Vagina (tissue), 2 donors: ENCODE data around the gene CLEC6A. TPM values are rescaled to one million over a fixed set of nuclear protein-coding genes. Genes with fewer than 3 reads are reported as not detected.

Experiments
- DNase-seq, 2 donors: peaks; one replicate each; pipeline ENCODE4 v3.0.0-alpha.2; 2017; ENCODE audit errors: extremely low spot score in 2 of 2
- H3K27ac ChIP-seq: fragments of 200-600 bp; sonication (generic); one replicate; pipeline ENCODE4 v1.5.1; 2019
- H3K27me3 ChIP-seq: fragments of 200-600 bp; sonication (generic); one replicate; pipeline ENCODE4 v1.5.1; 2019
- H3K36me3 ChIP-seq, 2 donors: fragments of 200-600 bp; sonication (generic); one replicate each; pipeline ENCODE4 v1.5.1; 2017 to 2019
- H3K4me1 ChIP-seq: fragments of 200-600 bp; sonication (generic); one replicate; pipeline ENCODE4 v1.5.1; 2019
- H3K4me3 ChIP-seq, 2 donors: fragments of 200-600 bp; sonication (generic); 1 replicate in 1 of 2; 2 replicates in 1 of 2; pipeline ENCODE4 v1.5.1; 2016 to 2019
- H3K9me3 ChIP-seq: fragments of 200-600 bp; sonication (generic); one replicate; pipeline ENCODE4 v1.5.1; 2019
- POLR2A ChIP-seq, 2 donors: fragments of 450-650 bp; IDR thresholded peaks; one replicate each; pipeline ENCODE4 v1.6.1; 2017; ENCODE audit warnings: antibody characterized with exemption in 2 of 2, mild to moderate bottlenecking in 2 of 2, moderate library complexity in 2 of 2
- POLR2AphosphoS5 ChIP-seq, 2 donors: sonication (generic); formaldehyde crosslinking; IDR thresholded peaks; one replicate each; pipeline ENCODE4 v1.9.0; 2017; ENCODE audit warnings: antibody characterized with exemption in 2 of 2, mild to moderate bottlenecking in 2 of 2, low read depth in 1 of 2; ENCODE audit not compliant: insufficient read depth in 1 of 2
- intact Hi-C: fragments of 100-400 bp; cut with DNase I; formaldehyde crosslinking; loops from one replicate; pipeline ENCODE4 v1.15.1; 2023
- total RNA-seq: library from RNA; depleted of rRNA; stranded (reverse); fragments of >200 nt; gene quantifications from one replicate; pipeline ENCODE4 v1.2.3, GENCODE V29; 2016
- TF ChIP-seq, protein P1 (sequence below), 3 experiments: fragments of 450-650 bp in 2 of 3; fragments of 200-600 bp in 1 of 3; sonication (generic) in 1 of 3; IDR thresholded peaks; one replicate each; pipeline ENCODE4 v1.5.1; 2017 to 2019; ENCODE audit warnings: antibody characterized with exemption in 3 of 3, mild to moderate bottlenecking in 2 of 3, moderate library complexity in 2 of 3

CLEC6A gene
- total RNA-seq, 1 donor from 2014 or later = not detected

DNA sequence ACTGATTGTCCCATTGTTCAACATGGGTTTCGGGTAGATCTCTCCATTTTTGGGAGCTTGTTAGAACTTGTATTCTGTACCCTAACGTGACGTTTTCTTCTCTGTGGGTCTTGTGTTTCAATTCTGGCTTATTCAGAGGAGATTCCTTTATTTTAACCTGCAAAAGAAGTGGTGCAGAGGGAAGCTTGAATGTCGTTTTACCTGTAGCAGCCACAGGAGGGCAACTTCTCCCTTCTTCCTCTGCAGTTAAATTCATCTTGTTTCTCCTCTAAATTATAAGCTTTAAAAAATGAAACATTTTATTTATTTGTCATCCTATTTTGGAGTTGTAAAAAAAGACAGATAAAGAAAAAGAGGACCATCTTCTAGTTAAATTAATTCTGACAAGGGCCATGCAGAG lies 43.9 kb downstream of the CLEC6A start:
- no peak for DNase-seq
- Histone ChIP-seq H3K36me3 (no peaks in the 10 kb centered on the region), H3K4me1 (no peaks in the 10 kb centered on the region), H3K27me3 (no peaks in the 10 kb centered on the region), H3K9me3 (no peaks in the 10 kb centered on the region), H3K27ac (no peak overlapping the region), H3K4me3 (no peak overlapping the region)
- intact Hi-C loops = no loop called here
- no peak for TF ChIP-seq POLR2AphosphoS5 (IDR thresholded peaks at IDR 0.05; ENCODE audit: insufficient read depth in 1 of 2, low read depth in 1 of 2)
- TF ChIP-seq, protein P1, sequence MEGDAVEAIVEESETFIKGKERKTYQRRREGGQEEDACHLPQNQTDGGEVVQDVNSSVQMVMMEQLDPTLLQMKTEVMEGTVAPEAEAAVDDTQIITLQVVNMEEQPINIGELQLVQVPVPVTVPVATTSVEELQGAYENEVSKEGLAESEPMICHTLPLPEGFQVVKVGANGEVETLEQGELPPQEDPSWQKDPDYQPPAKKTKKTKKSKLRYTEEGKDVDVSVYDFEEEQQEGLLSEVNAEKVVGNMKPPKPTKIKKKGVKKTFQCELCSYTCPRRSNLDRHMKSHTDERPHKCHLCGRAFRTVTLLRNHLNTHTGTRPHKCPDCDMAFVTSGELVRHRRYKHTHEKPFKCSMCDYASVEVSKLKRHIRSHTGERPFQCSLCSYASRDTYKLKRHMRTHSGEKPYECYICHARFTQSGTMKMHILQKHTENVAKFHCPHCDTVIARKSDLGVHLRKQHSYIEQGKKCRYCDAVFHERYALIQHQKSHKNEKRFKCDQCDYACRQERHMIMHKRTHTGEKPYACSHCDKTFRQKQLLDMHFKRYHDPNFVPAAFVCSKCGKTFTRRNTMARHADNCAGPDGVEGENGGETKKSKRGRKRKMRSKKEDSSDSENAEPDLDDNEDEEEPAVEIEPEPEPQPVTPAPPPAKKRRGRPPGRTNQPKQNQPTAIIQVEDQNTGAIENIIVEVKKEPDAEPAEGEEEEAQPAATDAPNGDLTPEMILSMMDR (IDR thresholded peaks at IDR 0.05) = no peak
- TF ChIP-seq POLR2A (IDR thresholded peaks at IDR 0.05) = no peak

DNA sequence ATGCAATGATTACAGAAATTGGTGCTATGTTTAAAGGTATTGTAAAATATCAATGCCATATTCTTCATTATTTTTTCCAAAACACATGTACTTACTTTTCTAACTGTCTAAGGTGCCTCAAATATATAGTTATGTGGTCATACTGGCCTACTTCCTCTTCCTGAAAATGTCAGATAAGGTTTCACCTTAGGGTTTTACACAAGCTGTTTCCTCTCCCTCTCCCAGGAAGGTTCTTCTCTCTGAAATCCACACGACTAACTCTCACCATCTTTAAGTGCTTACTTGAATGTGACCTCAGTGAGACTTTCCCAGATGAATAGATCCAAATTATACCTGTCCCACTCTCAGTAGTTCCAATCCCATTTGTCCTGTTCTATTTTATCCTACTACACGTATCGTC lies 46.0 kb downstream of the CLEC6A start:
- Histone ChIP-seq H3K36me3 (no peaks in the 10 kb centered on the region), H3K27me3 (no peaks in the 10 kb centered on the region), H3K27ac (no peak overlapping the region), H3K9me3 (no peaks in the 10 kb centered on the region), H3K4me3 (no peak overlapping the region), H3K4me1 (no peaks in the 10 kb centered on the region)
- intact Hi-C loops = no loop called here
- TF ChIP-seq POLR2AphosphoS5 (IDR thresholded peaks at IDR 0.05; ENCODE audit: insufficient read depth in 1 of 2, low read depth in 1 of 2) (no peak), POLR2A (IDR thresholded peaks at IDR 0.05) (no peak)
- TF ChIP-seq, protein P1 (IDR thresholded peaks at IDR 0.05) = no peak
- no peak for DNase-seq

DNA sequence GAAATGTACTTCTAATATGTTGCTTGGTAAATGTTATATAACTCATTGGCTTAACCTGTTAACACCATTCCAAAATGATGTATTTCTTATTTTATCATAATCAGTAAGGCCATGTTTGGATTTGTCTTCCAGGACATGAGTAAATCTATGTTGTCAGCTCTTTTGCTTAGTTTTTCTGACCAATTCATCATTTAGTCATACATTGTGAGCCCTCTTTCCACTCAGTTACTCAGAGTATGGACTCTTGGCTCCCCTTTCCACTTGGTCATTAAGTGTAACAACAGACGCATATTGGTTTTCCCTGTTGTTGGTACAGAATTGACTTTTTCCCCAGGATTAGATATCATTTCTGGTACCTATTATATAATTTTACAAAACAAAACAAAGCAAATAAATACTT lies 48.6 kb downstream of the CLEC6A start:
- H3K9me3 ChIP-seq = no peaks in the 10 kb centered on the region
- no peaks in the 10 kb centered on the region for H3K27me3 ChIP-seq
- H3K4me3 ChIP-seq = no peak overlapping the region
- H3K27ac ChIP-seq = no peak overlapping the region
- DNase-seq = no peak
- no peaks in the 10 kb centered on the region for H3K36me3 ChIP-seq
- TF ChIP-seq, protein P1 (IDR thresholded peaks at IDR 0.05) = no peak
- TF ChIP-seq POLR2A (IDR thresholded peaks at IDR 0.05) (no peak), POLR2AphosphoS5 (IDR thresholded peaks at IDR 0.05; ENCODE audit: insufficient read depth in 1 of 2, low read depth in 1 of 2) (no peak)
- H3K4me1 ChIP-seq = no peaks in the 10 kb centered on the region
- intact Hi-C loops = no loop called here

DNA sequence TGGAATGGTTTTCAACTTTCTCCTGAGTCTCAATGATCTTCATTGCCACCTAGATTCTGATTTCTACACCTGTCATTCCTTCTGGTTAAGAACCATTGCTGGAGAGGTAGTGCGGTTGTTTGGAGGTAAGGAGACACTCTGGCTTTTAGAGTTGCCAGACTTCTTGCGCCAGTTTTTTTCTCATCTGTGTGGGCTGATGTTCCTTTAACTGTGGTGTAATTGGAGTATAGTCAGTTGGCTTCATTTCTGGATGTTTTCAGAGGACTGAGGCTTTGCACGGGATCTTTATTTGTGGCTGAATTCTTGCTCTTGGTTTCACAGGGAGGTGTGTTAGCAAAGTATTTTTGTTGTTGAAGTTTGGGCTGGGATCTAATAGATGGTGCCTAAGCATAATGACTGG lies 51.8 kb downstream of the CLEC6A start:
- no peak overlapping the region for H3K27ac ChIP-seq
- no peaks in the 10 kb centered on the region for H3K36me3 ChIP-seq
- TF ChIP-seq POLR2AphosphoS5 (IDR thresholded peaks at IDR 0.05; ENCODE audit: insufficient read depth in 1 of 2, low read depth in 1 of 2) (no peak), POLR2A (IDR thresholded peaks at IDR 0.05) (no peak)
- TF ChIP-seq, protein P1 (IDR thresholded peaks at IDR 0.05) = no peak
- H3K4me3 ChIP-seq = no peak overlapping the region
- no peaks in the 10 kb centered on the region for H3K4me1 ChIP-seq
- no peaks in the 10 kb centered on the region for H3K9me3 ChIP-seq
- intact Hi-C loops = no loop called here
- no peak for DNase-seq
- H3K27me3 ChIP-seq = no peaks in the 10 kb centered on the region

DNA sequence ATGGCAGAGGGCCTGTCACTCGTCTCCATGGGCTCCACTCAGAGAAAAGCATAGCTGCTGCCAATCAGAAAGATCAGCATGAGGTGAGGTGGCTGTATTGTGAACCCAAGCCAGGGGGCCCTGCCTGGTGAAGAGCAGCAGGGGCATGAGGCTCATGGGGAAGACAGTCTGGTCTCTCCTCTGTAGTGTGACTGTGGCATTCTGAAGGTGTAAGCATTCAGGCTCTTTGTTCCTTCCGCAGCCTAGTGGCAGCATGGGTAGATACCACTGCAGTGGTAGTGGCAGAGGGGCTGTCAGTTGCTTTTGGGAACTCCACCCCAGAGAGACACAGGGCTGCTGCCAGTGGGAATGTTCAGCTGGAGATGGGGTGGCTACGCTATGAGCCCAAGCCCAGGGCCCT lies 52.5 kb downstream of the CLEC6A start:
- DNase-seq = no peak
- no peaks in the 10 kb centered on the region for H3K36me3 ChIP-seq
- no peak overlapping the region for H3K27ac ChIP-seq
- H3K4me1 ChIP-seq = no peaks in the 10 kb centered on the region
- H3K4me3 ChIP-seq = no peak overlapping the region
- intact Hi-C loops = no loop called here
- H3K9me3 ChIP-seq = no peaks in the 10 kb centered on the region
- H3K27me3 ChIP-seq = no peaks in the 10 kb centered on the region
- TF ChIP-seq, protein P1 (IDR thresholded peaks at IDR 0.05) = no peak
- TF ChIP-seq POLR2A (IDR thresholded peaks at IDR 0.05) (no peak), POLR2AphosphoS5 (IDR thresholded peaks at IDR 0.05; ENCODE audit: insufficient read depth in 1 of 2, low read depth in 1 of 2) (no peak)
